ENCODE measurements around the gene SGIP1. TPM values are rescaled to one million over a fixed set of nuclear protein-coding genes. Genes with fewer than 3 reads are reported as not detected.
"Not testable (repeated sequence)": the region's sequence is repeated elsewhere in the genome, so short reads cannot be mapped to it uniquely, and the experiment has no call there.

The SGIP1 gene
- total RNA-seq, 6 experiments from 2014 or later = 0.09 to 1.3 (median 1.1) TPM; not detected in 1

GRCh38 chr1:66580081-66580480 lies 46.1 kb downstream of the SGIP1 start:
- DNase-seq (no peak), ATAC-seq (no peak)
- 50% methylated on average over 2 of the region's 2 CpGs for WGBS (ENCODE audit: insufficient coverage, low coverage, low lambda C conversion rate, missing lambda C conversion rate)

GRCh38 chr1:66583021-66583420 lies 49.1 kb downstream of the SGIP1 start:
- no peak overlapping the region for H3K27ac ChIP-seq
- no peak for ATAC-seq
- H3K4me1 ChIP-seq = no peaks in the 10 kb centered on the region
- H3K36me3 ChIP-seq = no peaks in the 10 kb centered on the region
- H3K27me3 ChIP-seq = no peaks in the 10 kb centered on the region
- 50% methylated on average over 2 of the region's 2 CpGs for WGBS (ENCODE audit: insufficient coverage, low coverage, low lambda C conversion rate, missing lambda C conversion rate)
- no peaks in the 10 kb centered on the region for H3K9me3 ChIP-seq
- TF ChIP-seq POLR2A (IDR thresholded peaks at IDR 0.05) (no peak), CTCF (IDR thresholded peaks at IDR 0.05) (no peak)
- H3K4me3 ChIP-seq = no peak overlapping the region
- DNase-seq = no peak
- intact Hi-C loops (cut with DNase I) = no loop called here

More at GRCh38 chr1:66580081-66580480, 46.1 kb downstream of the SGIP1 start:
- Histone ChIP-seq H3K27ac (no peak overlapping the region), H3K9me3 (no peaks in the 10 kb centered on the region), H3K4me1 (no peaks in the 10 kb centered on the region), H3K4me3 (no peak overlapping the region), H3K27me3 (no peaks in the 10 kb centered on the region), H3K36me3 (no peaks in the 10 kb centered on the region)
- intact Hi-C loops (cut with DNase I) = no loop called here
- TF ChIP-seq POLR2A (IDR thresholded peaks at IDR 0.05) (no peak), CTCF (IDR thresholded peaks at IDR 0.05) (no peak)

GRCh38 chr1:66585002-66585401 lies 51.0 kb downstream of the SGIP1 start:
- H3K4me1 ChIP-seq = no peaks in the 10 kb centered on the region
- H3K4me3 ChIP-seq = no peak overlapping the region
- intact Hi-C loops (cut with DNase I) = no loop called here
- no peaks in the 10 kb centered on the region for H3K36me3 ChIP-seq
- H3K27ac ChIP-seq = no peak overlapping the region
- no peak for DNase-seq
- no peaks in the 10 kb centered on the region for H3K9me3 ChIP-seq
- no peak for ATAC-seq
- no peaks in the 10 kb centered on the region for H3K27me3 ChIP-seq
- no peak for TF ChIP-seq CTCF (IDR thresholded peaks at IDR 0.05)
- no peak for TF ChIP-seq POLR2A (IDR thresholded peaks at IDR 0.05)

- DNase-seq (no peak), ATAC-seq (no peak)
- Histone ChIP-seq H3K4me1 (no peaks in the 10 kb centered on the region), H3K4me3 (no peak overlapping the region), H3K27ac (no peak overlapping the region), H3K36me3 (no peaks in the 10 kb centered on the region), H3K27me3 (no peaks in the 10 kb centered on the region), H3K9me3 (no peaks in the 10 kb centered on the region)
- TF ChIP-seq POLR2A (IDR thresholded peaks at IDR 0.05) (no peak), CTCF (IDR thresholded peaks at IDR 0.05) (no peak)
- intact Hi-C loops (cut with DNase I) = no loop called here
Measured at GRCh38 chr1:66589326-66589725, 55.4 kb downstream of the SGIP1 start.

GRCh38 chr1:66592106-66592507 lies 58.2 kb downstream of the SGIP1 start:
- intact Hi-C loops (cut with DNase I); ATAC-seq; H3K4me1 ChIP-seq; DNase-seq; H3K36me3 ChIP-seq; H3K4me3 ChIP-seq; H3K27ac ChIP-seq; H3K27me3 ChIP-seq; H3K9me3 ChIP-seq: not testable (repeated sequence)
- 42% methylated on average over 2 of the region's 5 CpGs for WGBS (ENCODE audit: insufficient coverage, low coverage, low lambda C conversion rate, missing lambda C conversion rate)
